G401 (cell line): ENCODE results near the gene SMG7. TPM values are rescaled to one million over a fixed set of nuclear protein-coding genes. Genes with fewer than 3 reads are reported as not detected.

Source experiments
- DNase-seq: peaks from one replicate; pipeline ENCODE4 v3.0.0-alpha.2; 2015; ENCODE audit warnings: low spot score
- in situ Hi-C: cut with HindIII; loops from 2 replicates; pipeline ENCODE4 v1.10.0; 2016; ENCODE audit warnings: low sequenced_read_pairs, mixed read lengths
- total RNA-seq: library from RNA; depleted of rRNA; stranded (reverse); fragments of >200 nt; shearing (Covaris generic); gene quantifications from 2 replicates; pipeline ENCODE4 v1.2.3, GENCODE V29; 2014

The SMG7 gene
- total RNA-seq, 1 experiment from 2014 or later = 32.7 TPM

GRCh38 chr1:183577897-183578465, 105.7 kb downstream of the SMG7 start:
- in situ Hi-C loops = no loop called here
- DNase-seq = no peak

DNA sequence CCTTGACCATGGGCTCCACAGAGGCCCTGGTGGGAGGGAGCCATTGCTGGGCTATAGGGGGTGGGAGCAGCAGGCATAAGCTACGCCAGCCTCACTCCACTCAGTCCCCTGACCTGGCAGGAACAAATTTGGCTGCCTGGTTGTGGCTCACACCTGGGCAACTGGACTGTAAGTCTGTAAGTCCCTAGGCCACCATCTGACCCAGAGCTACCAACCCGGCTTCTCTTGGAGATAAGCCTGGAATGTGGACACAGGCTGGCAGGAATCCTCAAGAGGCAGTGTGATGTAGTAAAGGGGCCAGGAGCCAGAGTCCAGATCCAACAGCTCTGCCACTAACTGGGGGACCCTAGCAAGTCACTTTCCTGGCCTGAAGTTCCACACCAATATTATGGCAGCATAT, 106.6 kb downstream of the SMG7 start:
- DNase-seq = no peak
- in situ Hi-C loops = no loop called here

GRCh38 chr1:183580281-183580682, 108.0 kb downstream of the SMG7 start:
- no peak for DNase-seq
- in situ Hi-C loops = no loop called here

DNA sequence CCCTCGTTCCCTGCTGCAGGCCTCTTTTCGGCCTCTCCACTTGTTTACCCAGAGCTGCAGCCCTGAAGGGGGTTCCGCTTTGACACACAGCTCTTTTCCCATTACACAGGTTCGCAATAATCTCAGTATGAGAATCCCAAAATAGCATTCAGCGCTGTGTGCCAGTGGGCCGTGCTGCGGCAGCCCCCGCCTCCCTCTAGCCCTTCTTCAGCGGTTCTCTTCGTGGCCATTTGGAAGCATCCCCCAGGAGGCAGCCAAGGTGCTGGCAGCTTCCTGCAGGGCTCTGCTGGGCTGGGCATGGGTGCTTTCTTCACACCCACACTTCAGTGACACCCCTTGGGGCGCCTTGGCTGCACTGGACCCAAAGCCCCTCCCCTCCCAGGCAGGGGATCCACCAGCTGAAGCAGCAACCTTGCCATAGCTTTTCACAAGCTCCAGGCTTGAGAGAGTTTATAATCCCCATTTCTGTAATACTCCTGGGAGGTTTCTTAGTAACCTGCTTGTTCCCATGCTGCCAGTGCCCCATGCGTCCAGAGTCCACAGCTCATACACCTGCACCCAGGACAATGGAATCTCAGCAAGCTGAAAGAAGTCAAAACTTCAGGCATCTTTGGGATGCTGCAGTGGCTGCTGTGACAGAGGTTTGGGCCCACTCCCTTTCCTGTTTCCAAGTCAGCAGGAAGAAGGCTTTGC, 109.9 kb downstream of the SMG7 start:
- no peak for DNase-seq
- in situ Hi-C loops = no loop called here

DNA sequence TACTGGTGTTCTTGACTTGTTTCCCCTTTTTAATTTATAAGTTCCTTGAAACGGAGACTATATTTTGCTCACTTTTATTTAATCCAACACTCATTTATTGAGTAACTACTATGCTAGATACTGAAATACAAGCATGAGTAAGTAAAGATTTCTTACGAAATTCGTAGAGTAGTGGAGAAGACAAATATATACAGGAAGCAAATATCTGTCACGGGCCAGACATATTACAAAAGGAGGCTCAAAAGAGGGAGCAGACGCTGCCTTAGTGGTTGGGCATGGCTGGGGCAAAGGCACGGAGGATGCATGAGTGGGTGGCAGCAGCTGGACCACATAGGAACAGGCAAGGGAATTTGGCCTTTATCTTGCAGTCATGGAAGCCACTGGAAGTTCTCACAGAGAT, 111.2 kb downstream of the SMG7 start:
- DNase-seq = no peak
- in situ Hi-C loops = no loop called here

- in situ Hi-C loops = no loop called here
- DNase-seq = no peak
These were observed 111.8 kb downstream of the SMG7 start for GRCh38 chr1:183584147-183584546.

DNA sequence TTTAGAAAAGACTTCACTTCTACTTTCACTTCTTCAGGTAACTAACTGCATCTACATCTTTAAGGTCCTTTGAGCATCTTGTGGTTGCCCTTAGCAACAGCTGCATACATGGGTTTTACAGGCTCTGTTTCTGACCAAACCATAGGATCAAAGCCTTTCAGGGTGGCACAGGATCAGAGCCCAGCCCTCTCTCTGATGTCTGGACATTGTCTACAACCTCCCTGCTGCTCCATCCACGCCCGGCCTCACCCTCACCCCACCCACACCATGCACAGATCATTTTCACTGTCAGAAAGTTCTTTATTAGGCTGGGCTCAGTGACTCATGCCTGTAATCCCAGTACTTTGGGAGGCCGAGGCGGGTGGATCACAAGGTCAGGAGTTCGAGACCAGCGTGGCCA, 112.7 kb downstream of the SMG7 start:
- in situ Hi-C loops = no loop called here

DNA sequence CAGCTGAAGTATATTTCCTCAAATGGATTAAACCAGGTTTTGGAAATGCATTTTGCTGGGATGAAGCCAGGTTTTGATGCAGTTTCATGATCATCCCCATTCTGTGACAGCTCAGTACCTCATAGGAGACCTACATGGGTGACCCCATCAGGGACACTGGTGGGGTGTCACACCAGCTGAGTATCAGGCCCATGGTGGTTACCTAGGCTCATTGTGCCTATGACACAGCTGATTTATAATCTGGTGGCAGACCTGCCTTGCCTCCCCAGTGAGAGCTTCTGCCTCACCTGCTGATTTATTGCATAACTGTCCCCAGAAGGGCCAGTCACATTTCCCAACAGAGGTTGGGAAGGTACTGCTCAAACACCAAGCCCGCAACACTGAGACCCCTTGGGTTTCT, 114.2 kb downstream of the SMG7 start:
- in situ Hi-C loops = no loop called here
- no peak for DNase-seq

More for the DNA sequence above, 112.7 kb downstream of the SMG7 start:
- DNase-seq = no peak

DNA sequence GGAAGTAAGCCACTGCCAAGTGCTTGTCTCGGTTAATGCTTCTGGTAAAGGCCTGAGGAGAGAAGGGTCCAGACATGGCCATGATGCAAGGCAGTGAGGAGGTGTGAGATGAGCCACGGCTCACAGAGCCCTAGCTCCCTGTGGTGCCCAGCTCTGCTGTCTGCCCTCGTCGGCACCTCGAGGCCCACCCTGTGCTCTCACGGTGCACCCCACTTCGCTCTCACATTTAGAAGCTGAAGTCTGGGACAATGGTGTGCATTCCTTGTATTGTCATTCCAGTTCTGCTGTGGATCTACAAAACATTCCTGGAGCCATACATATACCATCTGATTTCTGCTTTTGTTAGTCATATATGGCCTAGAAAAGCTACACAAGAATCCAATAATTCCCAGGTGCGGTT, 114.6 kb downstream of the SMG7 start:
- in situ Hi-C loops = no loop called here
- DNase-seq = no peak

GRCh38 chr1:183588827-183589226, 116.5 kb downstream of the SMG7 start:
- no peak for DNase-seq
- in situ Hi-C loops = no loop called here

- in situ Hi-C loops = no loop called here
These were observed 117.1 kb downstream of the SMG7 start for GRCh38 chr1:183589384-183589783.

GRCh38 chr1:183589874-183590243, 117.6 kb downstream of the SMG7 start:
- in situ Hi-C loops = no loop called here
- no peak for DNase-seq

More at GRCh38 chr1:183589384-183589783, 117.1 kb downstream of the SMG7 start:
- DNase-seq = no peak

GRCh38 chr1:183590244-183591191, 118.2 kb downstream of the SMG7 start, which contains the start of gene NCF2:
Gene NCF2, minus strand, starts transcription at chr1:183590459. Its CDS starts 130 bp downstream, at chr1:183590329.
- in situ Hi-C loops = no loop called here
- DNase-seq = no peak

DNA sequence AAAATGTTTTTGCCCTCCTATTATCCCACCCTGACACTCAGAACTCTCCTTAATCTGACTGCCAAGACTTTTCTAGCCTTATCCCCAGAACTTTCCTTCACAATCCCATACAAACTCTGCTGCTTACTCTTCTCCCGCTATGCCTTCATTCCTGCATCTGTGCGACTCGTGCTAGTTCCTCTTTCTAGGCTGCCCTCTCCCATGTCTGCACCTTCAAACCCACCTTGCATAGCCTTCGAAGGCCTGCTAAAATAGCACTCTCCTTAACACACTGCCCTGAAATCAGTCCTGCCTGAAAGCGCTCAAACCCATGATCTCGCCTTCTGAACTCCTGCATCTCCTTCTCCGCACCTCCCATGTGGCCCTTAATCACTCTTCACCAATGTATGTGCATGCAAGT, 120.4 kb downstream of the SMG7 start:
- in situ Hi-C loops = no loop called here

DNA sequence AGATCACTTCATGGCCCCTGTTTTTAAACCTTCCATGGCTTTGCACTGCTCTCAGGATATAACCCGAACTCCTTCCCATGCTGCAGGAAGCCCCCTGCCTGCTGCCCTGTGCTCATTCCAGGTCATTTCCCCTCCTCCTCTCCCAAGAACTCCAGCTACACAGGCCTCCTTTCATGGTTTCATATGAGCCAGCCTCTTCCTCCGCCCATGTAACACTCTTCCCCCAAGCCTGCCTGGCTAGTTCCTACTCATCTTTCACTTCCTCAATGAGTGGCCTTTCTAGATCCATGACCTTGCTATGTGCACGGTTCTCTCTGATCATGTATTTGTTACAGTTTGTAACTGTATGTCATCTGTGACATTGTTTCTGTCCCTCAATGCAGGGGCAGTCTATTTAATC, 121.1 kb downstream of the SMG7 start:
- in situ Hi-C loops = no loop called here
- no peak for DNase-seq

More for the DNA sequence above, 120.4 kb downstream of the SMG7 start:
- DNase-seq = no peak

GRCh38 chr1:183595537-183595936, 123.2 kb downstream of the SMG7 start:
- DNase-seq = no peak
- in situ Hi-C loops = no loop called here

DNA sequence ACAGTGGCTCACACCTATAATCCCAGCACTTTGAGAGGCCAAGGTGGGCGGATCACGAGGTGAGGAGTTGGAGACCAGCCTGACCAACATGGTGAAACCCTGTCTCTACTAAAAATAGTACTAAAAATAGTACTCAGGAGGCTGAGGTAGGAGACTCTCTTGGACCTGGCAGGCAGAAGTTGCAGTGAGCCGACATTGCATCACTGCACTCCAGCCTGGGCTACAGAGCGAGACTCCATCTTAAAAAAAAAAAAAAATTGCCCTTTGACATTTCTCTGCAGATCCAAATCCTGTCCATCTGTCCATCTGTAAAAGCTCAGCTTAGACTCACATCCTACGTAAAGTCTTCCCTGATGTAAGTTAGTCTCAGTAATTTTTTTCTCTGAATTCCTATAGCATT, 124.2 kb downstream of the SMG7 start:
- no peak for DNase-seq
- in situ Hi-C loops = no loop called here

- in situ Hi-C loops = no loop called here
- no peak for DNase-seq
These were observed 125.5 kb downstream of the SMG7 start for GRCh38 chr1:183597656-183598347.

DNA sequence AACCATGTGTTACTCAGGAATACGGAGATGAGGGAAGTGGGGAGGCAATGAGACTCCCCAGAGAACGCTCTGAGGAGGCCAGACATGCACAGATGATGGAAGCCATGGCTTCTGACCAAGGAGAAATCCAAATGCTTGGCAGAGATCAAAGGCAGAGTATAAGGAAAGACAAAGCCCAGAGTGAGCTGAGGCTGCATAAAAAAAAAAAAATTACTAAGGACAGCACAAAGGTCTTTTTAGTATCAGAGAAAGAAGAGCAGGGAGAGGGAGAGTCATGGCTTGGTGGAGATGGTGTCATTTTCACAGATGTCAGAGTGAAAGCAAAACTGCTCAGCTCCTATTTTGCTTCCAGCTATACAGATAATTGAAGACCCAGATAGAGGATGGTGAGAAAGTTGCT, 126.1 kb downstream of the SMG7 start:
- in situ Hi-C loops = no loop called here
- DNase-seq = no peak
